GM18907 (cell line): ENCODE measurements around the gene RAB37.
A peak's percentile ranks its signal among the peaks of the same experiment; 100 is the strongest.

Experiments
- ATAC-seq: cut with Tn5 transposase; IDR thresholded peaks from one replicate; pipeline ENCODE4 v1.9.1; 2021; ENCODE audit warnings: mild to moderate bottlenecking, moderate library complexity; ENCODE audit not compliant: unreplicated experiment

Gene RAB37

DNA sequence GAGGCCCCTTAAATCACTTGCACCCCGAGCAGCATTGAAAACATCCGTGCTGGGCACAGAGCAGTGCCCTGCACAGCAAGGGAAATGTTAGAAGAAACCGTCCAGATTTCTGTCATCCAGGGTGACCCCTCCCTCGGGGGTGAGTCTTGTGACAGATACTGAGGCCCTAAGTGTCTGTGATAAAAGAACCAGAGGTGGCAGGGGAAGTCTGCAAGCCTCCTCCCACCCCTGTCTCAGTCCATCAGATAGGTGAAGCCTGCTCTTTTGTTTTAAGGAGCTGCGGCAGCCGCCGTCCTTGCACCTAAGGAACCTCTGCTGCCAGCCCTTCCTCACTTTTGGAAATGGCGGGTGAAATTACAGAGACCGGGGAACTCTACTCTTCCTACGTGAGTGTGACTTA is 39.9 kb downstream of the RAB37 start:
- ATAC-seq: no peak

DNA sequence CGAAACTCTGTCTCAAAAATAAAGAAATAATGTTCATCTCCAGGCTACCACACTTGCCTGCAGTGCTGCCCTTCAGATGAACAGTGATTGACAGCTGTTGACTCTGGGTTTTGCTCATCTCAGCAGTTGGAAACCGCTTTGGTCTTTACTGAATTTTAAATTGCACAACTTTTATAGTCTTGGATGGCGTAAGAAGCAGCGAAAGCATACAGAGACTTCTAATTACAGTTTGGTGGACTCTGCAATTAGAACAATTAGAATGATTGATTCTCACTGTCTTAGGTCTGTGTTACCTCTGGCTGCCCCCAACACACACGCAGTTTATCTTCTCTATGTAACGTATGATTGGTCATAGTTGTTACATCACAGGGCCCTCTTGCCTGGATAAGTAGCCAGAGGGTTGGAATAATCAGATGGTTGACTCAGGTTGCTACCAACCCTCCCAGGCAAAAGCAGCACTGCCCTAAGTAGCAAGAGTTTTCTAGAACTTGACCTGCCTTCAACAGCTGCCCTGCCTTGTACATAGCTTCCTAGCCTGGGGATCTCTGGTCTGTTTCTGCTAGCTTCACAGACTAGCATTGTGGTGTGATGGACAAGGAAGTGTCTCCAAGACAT is 41.0 kb downstream of the RAB37 start:
- ATAC-seq: no peak

DNA sequence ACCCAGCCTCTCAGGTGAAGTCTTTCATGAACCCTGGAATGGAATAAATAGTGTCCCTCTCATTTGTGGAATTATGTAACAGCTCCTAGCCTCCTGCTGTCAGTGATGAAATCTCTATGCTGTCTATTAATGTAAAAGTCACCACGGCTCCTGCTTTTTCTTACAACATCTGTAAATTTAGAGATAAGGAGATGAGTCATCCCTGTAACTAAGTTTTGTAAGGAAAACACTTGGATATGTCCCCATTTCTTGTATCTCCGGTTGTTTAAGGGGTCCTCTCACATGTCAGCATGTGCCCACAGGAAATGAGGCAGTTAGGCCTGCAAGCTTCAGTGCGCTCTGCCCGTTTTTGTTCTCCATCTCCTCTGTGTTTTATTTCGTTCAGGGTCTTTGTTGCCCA is 41.9 kb downstream of the RAB37 start:
- no peak for ATAC-seq

DNA sequence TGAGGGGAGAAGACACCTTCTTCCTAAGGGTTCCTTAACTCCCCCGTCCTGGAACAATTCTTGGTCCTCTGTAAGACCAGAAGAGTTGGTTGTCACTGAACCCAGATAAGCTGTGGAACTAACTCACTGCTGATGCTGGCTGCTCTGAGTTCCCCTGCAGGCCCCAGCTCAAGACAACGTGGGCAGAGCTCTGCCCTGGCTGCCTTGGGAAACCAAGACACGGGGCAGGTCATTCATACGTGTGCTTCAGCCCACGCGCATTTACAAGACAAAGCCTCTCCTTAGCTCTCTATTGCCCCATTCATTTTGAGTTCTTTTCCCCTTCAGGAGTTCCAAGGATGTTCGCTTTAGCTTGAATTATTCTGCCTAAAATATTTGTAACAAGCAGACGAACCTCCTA is 42.4 kb downstream of the RAB37 start:
- ATAC-seq: no peak

DNA sequence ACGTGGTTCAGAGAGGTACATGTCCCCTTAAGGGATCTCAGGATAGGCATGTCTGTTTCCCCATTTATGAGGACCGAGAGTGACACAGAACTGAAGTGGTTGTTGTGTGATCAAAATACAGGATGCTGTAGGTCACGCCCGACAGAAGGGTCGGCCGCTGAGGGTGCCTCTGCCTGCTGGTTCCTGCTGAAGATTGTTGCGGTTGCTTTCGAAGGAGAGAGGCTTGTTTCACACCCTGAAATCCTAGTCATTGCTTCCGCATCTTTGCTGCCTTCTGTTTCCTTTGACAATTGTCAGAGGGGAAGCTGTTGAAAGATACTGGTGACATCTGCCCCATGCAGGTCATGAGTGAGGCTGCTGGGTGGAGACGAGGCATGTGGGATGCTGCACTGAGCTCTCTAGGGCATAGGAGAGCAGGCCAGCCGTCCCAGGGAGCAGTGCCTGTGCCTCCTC is 42.9 kb downstream of the RAB37 start:
- ATAC-seq: peak; percentile 55

DNA sequence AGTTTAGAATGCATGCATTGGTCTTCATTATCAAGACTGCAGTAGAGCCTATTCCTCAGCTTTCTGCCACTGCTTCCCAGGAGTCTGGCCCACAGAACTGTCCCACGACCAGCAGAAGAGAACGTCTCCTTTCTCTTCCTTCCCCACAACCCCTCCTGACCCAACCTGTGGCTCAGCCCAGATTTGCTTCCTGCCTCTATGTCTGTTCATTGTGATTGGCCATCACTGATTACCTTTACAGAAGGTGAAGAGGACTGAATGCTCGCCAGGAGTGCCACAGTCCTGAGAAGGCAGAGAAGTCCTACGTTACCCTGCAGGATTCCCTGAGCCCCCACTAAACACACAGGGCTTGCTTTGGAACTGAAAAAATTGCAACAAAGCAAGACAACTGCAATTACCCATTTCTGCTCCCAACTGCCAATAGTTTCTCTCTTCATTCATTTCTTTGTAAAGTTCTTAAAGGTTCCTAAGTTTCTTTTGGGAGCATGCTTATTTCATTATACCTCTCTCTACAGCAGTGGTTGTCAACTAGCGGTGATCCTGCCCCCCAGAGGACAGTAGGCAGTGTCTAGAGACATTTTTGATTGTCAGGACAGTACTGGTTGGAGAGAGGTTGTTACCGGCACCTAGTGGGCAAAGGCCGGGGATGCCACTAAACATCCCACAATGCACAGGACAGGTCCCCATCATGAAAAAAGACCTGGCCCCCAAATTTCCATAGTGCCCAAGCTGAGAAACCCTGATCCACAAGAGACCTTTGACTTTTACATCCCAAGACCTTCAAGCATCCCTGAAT is 43.6 kb downstream of the RAB37 start:
- ATAC-seq: no peak

DNA sequence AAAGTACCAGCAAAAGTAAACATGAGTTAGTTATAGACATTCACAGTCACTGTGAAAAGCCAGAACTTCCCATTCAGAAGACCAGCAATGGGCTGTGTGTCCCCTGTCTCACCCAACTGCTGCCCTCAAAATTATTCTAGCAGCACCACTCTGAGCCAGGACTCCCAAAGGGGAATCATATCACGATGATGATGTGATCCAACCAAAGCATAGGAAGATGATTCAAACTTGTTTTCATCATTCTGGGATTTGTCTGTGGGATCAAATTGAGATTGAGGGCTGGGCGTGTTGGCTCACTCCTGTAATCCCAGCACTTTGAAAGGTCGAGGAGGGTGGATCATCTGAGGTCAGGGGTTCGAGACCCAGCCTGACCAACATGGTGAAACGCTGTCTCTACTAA is 45.5 kb downstream of the RAB37 start:
- no peak for ATAC-seq

DNA sequence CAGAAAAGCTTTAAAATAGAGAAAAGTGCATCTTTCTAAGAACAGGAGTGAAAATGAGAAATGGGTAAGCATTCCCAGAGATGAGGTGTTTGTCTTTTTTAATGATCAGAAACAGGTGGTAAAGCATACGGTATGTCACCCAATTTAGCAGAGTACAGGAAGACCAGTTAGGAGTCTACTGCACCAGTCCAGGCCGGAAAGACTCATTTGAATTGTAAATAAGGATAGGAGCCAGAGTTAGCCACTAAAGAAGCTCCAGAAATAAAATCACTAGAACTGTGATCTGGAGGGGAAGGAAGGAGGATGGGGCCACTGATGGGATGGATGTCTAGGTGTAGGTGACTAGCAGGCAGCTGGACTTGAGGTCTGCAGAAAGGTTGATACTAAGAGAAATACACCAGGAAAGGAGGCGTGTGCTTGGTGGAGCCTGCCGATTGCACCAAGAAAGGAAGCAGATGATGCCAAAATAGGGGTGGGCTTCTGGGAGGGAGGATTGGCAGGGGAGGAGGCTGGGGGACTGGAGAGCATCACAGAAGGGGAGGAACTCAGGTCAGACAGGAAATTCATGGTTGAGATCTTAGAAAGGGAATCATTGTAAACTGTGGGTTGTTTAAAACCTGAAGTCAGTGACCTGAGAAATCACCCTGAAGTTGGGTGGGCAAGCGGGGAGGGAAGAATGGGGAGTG is 47.2 kb downstream of the RAB37 start:
- no peak for ATAC-seq

DNA sequence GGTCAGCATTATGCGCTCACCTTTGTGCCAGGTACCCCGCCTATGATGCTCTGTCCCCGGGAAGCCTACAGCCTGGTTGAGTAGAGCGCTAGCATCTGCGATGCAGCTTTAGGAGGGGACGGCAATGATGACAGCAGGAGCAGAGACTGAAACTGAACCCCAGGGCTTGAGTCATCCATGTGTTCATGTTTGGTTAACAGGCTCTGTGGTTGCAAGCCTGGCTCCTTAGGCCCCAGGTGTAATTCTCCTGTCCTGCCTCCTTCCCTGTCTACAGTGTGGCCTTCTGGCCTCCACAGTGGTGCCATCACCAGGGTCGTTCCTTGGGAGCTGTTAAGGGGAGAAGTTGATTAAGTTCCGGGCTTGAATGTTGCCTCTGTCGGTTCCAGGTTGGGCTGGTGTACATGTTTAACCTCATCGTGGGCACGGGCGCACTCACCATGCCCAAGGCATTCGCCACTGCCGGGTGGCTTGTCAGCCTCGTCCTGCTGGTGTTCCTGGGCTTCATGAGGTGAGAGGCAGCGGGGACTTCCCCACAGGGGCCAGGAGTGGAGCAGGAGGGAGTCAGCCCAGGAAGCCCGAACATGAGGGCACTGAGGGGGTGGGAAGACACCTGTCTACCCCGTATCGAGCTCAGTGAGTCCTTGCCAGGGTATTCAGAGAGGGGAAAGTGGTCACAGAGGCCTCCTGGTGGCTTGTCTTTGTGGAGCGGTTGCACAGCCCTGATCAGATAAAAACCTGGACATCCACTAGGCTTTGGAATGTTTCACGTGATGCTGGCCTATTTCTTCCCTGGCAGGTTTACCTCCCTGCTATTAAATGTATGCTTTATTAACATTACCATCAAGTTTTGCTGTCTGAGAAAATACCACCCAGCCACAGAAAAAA is 48.3 kb downstream of the RAB37 start:
- ATAC-seq: no peak

DNA sequence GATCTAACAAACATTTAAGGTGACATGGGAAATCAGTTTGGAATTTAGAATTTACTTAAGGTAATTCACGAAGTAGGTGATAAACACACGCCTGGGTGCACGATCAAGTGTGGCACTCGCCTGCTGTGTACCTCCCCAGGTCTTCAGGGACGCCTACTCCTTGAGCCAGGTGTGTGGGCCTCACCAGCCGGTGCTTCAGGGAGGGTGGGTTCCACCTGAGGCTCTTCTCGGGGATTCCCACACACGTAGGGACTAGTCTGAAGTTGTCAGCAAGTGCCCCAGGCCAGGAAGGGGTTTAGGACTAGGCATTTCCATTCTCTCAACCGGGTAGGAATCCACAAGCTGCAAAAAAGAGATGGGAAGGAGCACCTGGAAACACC is 48.9 kb downstream of the RAB37 start:
- ATAC-seq: no peak

DNA sequence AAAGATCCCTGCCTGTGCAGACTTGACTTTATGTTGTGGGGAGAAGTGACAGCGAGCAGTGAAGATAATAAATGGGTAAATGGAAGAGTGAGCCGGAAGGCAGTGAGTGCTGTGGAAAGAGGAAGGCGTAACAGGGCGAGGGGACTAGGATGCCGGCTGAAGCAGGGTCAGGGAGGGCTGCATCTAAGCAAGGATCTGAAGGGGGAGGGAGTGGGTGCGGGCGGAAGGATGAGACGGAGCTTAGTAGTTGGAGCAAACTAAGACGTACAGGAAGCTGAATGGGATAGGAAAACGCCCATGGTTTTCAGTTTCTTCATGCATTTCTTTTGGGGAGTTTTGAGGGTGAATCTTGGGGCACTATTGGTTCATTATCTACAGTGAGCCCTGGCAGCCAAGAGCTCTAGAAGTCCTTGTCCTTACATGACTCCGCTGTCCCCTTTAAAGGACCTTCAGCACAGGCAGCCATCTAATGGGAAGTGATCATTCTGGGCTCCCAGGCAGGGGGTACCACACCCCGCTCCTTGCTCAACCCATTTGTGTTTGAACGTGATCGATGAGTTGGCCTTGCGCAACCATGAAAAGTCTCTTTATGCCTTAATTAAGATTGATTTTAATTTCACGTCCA is 49.5 kb downstream of the RAB37 start:
- no peak for ATAC-seq

DNA sequence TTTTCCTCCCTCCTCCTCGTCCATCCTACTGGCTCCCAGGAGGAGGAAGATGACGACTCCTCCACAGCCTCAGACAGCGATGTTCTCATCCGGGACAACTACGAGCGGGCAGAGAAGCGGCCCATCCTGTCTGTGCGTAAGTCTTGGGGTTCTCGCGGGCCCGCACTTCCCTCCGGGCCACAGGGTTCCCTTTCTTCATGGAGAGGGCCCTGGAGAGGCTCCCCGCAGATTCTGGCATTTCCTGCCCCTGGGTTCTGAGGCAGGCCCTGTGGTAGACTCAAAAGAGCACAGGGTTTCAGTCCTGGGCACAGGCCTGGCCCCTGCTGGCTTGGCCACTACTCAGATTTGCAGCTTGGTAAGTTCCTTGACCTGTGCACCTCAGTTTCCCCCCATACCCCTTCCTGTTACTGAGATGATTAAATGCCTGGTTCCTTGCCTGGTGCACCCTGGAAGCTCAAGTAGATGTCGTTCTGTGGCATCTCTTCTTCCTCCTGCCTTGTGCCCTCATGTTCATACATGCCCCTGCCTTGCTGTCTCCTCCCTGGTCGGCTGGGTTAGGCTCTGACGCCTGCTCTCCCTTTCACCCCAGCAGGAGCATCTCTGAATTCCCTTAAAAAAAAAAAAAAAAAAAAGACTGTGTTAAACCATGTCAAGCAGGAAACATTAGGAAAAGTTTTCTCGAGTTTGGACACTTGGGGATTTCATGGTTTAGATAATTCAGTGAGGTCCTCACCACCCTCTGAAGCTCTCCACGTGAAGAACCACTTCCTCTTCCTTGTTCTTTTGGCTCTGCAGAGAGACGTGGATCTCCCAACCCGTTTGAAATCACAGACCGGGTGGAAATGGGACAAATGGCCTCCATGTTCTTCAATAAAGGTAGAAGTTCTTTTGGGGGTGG is 53.4 kb downstream of the RAB37 start:
- no peak for ATAC-seq

DNA sequence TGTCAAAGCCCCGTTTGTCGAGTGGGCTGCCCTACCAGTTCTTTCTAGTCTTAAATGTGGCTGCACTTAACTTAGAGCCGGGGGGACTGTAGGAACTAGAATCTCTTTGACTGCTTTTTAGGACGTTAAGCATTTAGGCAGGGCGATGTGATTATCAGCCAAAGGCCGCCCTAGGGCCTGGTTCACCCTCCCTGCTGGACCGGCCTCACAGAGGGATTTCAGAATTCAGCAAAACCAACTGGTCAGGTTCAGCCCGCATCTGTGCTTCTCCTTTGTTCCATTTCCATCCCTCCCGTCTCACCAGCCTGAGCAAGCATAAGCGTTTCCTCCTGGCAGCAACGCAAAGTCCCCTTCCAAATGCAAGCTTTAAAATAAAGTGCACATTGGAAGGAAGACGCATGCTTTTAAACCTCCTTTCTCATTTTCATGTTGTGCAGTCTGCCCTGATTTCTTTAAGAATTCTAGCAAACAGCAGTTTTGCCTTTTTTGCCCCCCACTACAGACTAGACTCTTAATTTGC is 55.6 kb downstream of the RAB37 start:
- ATAC-seq: no peak

DNA sequence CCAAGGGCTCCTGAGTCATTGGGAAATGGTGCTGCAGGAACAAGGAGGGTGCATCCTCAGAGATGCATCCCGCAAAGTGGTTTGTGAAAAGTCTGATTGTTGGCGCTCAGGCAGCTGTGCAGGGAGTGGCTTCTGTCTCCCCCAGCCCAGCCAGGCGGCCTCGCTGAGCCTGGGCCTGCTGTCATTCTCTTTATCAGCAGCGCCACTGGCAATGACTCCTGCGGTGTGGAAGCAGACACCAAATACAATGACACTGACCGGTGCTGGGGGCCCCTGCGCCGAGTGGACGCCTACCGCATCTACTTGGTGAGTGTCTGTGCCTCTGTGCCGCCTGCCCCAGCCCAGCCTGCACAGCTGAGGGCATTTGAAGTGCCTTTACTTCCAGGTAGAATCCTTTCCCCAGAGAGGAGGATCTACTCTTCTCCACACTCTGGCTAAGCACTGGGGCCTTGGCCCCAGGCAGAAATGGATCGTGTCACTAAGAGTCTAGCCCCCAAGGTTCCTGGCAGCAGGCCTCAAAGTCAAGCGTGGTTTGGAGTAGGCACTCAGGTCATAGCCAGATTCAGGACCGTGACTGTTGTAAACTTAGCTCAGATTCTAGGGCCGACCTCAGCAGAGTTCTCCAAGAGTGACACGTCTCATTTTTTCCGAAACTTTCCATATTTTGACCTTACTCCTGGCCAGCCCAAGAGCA is 58.4 kb downstream of the RAB37 start:
- ATAC-seq: no peak

DNA sequence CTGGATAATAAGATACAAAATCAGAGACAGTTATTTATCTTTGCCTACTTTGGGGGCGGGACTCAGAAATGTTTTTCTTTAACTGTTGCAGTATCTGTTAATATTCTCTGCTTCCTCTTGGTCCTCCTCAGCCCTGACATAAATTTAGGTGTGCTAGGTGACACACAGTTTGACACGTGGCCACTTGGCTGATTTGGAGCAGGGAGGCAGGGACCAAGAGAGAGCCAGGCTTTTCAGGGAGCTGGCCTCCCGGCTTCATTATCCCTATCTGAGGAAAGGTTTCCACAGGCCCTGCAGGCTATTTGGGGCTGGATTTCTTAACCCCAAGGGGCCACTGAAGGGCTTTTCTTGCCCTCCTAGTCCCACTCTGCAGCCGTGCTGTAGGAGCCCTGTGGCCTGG is 59.2 kb downstream of the RAB37 start:
- no peak for ATAC-seq

DNA sequence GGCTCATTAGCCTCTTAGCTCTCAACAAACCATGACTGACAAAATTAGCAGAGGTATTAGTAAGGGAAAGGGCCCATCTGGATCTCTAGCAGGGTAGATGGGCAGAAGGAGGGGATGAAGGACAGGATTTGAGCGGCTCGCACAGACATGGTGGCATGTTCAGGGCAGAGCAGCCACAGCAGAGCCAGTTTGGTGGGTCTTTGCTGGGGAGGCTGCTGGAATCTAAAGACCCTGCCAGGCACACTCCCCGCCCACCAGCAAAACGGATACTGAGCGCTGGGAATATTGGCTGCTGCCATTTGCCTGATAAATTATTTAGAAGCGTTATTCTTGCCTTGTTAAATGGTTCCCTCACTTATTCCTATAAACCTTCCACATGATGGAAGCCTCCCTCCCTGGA is 59.8 kb downstream of the RAB37 start:
- ATAC-seq: no peak
